GM19023 (cell line): ENCODE measurements around the gene HAUS3.

Experiments
- ATAC-seq: cut with Tn5 transposase; IDR thresholded peaks from one replicate; pipeline ENCODE4 v1.9.1; 2021; ENCODE audit warnings: mild to moderate bottlenecking, moderate library complexity; ENCODE audit not compliant: unreplicated experiment

The HAUS3 gene

GRCh38 chr4:2252530-2253091 lies 10.7 kb upstream of the HAUS3 start:
- no peak for ATAC-seq

GRCh38 chr4:2251795-2252529 lies 10.0 kb upstream of the HAUS3 start:
- ATAC-seq, result no peak

DNA sequence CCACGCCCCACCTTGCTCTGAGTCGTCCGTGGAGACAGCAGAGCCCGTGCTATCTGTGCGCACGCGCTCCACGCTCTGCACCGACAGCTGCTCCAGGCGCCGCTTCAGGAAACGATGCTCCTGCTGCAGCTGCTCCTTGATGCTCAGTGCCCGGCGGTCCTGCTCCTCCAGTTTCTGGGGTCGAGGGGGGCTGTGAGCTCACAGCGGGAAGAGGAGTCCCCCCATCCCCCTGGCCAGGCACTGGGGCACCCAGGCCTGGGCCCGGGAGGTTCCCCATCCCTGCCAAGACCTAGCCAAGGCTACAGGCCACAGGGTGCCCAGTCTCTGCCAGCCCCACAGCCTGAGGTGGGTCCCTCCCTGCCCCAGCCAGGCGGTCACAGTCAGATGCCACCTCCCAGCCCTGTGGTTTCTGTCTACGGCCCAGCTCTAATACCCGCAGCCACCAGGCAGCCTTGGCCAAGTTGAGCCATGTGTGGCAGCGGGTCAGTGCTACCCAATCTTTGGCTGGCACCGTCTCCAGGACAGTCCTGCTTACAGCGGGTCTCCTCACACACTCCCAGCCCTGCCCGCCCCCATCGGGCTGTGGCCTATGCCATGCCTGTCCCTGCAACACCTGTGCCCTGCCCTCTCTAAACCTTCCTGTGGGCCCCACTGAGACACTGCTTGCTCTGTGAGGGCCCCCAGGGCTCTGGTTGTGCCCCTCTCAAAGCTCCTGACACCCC lies 9.3 kb upstream of the HAUS3 start:
- no peak for ATAC-seq

GRCh38 chr4:2250357-2251072 lies 8.6 kb upstream of the HAUS3 start:
- no peak for ATAC-seq

DNA sequence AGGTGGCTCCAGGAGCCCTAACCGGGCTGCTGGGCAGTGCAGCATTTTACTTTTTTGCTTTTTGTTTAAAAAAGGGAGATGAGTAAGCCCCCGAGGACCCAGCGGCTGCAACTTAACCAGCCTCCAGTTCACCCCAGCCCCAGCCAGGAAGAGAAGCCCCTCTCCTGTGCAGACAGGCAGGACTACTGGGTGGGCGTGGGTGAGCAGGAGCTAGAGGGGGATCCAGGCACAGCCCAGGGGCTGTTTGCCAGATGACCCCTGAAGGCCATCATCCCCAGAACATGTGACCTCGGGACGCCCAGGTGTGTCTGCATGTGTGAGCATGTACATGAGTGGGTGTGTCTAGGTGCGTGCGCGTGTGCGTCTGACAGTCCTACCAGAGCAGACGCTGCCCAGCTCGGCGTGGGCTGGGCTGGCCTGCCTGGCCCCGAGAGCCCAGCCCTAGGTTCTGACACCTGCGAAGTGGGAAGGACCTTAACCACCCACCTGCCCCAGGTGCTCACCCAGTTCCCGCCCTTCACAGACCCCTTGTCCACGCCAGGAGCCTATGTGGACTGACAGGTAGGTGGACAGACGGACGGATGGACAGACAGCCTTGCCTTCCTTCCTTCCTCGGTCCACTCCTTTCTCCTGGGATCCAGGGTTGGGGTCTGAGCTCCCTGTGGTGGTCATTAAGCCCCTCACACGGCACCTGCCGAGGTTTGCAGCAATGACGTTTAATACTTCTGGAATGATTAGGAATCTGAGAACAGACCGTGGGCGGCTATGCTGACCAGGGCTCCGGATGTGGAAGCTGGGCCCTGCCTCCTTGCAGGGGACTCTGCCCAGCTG lies 7.8 kb upstream of the HAUS3 start:
- ATAC-seq, result no peak

DNA sequence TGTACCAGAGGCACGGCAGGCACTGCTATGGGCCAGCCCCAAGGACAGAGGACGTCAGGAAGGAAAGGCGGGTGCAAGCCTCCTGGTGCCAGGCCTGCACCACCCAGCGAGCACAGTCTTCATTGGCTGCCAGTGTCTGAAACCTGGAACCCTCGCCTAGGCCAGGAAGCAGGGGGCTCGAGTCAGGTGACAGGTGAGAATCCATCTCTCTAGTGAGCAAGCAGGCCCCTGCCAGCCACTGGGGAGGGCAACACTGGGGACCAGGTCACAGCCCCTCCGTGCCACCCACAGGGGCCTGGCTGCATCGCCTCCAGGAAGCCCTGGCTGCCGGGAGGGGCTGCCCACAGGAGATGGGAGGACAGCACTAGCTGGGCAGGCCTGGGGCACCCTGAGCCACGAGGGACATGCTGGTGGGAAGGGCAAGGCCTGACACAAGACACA lies 6.9 kb upstream of the HAUS3 start:
- no peak for ATAC-seq

DNA sequence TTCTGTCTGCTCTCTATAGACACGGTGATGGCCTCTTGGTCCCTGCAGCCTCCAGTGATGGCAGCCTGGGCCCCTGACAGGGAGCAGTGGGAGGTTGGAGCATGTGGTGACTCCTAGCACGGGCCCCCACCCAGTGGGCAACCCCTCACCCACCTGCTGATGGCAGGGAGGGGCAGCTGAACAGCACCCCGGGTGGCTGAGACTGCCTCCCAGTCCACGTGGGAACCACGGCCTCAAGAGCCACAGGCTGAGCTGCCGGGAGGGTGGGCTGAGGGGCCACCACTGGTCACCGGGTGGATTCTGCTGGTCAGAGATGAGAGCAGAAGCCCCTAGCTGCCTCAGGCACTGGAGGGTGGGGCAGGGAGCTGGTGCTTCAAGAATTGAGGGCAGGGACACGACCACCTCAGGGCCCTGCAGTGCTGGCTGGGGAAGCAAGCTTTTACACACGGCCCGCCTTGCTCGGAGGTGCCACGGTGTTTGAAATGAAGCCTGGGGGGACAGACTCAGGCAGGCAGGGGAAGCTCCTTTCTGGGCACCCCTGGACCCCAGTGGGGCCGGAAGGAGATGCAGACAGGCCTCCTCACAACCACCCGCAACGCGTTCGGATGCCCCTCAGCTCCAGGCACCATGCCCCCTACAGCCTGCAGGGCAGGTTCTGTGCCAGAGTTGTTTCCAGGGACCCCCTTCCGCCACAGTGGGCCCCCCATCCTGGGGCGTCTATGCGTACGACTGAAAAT lies 6.3 kb upstream of the HAUS3 start:
- no peak for ATAC-seq

DNA sequence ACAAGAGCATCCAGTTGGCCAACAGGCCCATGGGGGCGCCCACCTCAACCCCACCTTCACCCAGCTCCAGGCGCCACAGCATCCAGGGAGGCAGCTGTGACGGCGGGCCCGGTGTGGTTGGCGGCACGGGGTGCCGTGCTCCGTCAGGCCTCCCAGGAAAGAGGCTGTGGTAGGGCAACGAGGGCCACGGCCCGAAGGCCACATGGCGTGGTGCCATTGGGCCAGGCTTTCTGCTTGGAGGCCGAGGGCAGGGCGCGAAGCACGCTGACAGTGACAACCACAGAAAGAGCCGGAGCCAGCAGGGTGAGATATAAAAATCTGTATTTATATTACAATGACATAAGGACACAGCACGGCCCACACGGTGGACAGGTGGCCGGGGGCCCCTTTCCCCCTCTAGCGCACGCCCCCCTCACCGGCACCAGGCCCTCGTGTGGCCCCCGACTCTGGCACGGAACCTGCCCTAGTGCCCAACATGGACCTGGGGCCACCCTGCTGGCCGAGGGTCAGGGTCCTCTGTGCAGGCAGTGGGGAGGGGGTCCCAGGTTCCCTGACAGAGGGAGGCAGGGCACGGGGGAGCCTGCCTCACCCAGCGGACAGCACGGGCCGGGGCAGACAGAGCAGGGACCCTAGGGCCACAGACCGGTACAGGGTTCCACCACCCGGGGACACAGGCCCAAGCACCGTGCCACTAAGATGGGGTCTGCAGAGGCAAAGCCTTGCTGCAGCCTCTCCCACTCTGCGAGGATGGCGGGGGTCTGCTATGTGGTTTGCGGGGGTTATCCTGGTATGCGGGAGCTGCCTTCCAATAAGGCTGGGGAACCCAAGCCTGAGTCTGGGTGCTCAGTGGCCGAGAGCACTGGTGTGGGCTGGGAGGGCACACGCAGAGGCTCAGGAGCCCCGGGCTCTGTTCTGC lies 5.5 kb upstream of the HAUS3 start:
- ATAC-seq, result no peak

GRCh38 chr4:2246384-2247127 lies 4.6 kb upstream of the HAUS3 start:
- no peak for ATAC-seq

DNA sequence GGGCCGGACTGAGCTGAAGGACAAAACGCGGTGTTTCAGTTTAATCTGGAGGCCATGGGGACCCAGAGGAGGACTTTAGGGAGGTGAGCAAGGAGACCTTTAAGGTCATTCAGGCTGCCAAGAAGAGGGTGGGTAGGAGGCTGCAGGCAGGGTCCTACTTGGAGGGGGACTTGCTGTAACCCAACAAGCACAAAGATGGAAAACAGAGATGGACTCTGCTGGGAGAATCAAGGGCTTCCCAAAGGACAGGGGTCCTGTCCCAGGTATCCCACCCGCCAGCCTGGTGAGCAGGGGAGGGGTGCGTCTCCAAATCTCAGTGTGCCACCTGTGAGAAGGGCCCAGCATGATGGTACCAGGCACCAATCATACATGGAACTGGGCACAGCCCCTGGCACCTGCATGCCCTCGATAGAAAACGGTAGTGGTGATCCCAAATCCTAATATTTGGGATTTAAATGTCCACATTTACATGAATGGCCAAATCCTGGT lies 3.9 kb upstream of the HAUS3 start:
- ATAC-seq, result no peak

- no peak for ATAC-seq
These were observed 3.3 kb upstream of the HAUS3 start for GRCh38 chr4:2245057-2245786.

DNA sequence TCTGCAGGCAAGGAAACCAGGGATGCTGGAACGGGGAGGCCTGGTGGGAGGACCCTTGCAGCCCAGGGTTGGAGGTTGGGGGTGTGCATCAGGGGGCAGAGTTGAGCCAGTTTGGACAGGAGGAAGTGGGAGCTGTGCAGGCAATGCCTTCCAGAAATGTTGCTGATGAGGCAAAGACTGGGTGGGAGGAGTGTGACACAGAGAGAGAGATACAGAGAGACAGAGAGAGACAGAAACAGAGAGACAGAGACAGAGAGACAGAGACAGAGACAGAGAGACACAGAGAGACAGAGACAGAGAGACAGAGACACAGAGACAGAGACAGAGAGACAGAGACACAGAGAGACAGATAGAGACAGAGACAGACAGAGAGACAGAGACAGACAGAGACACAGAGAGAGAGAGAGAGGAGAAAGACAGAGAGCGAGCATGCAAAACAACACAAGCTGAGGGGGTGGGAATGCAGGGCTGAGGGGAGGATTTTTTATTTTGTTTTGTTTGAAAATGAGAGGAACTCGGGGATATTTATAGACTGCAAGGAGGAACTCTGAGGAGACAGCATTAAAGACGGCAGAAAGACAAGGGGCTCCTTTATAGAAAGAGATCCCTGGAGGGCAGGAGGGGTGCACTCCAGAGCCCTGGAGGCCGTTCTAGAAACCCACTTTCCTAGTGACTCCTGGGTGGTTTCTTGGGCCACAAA lies 1.9 kb upstream of the HAUS3 start:
- ATAC-seq, result no peak

DNA sequence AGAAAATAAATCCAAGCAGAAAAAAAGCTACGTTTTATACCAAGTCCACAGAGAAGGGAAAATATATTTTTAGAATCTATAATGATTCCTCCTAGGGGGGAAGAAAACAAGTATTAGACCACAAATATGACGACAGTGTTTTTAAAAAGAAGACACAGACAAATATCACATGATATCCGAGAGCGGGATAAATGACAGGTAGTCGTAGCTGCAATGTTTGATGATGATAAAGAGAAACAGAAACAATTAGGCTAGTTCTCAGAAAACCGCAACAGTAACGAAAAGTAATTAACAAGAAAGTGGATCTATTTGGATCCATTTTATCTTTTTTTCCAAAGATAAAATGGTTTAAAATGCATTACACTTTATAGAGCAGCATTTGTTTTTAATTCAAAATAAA lies 918 bp downstream of the HAUS3 start:
- ATAC-seq, result no peak

- ATAC-seq, result no peak
These were observed 4.8 kb downstream of the HAUS3 start for GRCh38 chr4:2236944-2237666.

GRCh38 chr4:2231082-2231481 lies 10.8 kb downstream of the HAUS3 start:
- ATAC-seq, result no peak

DNA sequence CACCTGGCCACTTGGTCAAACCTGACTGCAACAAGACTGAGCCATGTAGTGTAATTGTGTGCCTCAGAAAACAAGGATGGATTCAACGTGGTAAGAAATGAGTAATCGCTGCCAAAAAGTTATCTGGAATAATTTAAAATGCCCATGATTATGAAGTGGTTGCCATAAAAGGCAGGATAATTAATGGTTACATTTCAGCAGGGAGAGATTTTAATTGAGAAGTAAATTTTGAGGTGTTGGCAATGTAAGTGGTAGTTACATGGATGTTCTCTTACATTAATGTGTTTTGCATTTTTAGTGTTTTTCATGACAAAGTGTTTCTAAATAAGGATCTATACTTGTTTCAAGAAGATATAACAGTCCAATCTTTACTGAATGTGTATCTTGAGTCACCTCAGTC lies 15.7 kb downstream of the HAUS3 start:
- no peak for ATAC-seq
